HEK293 (cell line): ENCODE results near the gene MRNIP.

Source experiments
- CTCF ChIA-PET: fragments of 350-600 bp; formaldehyde crosslinking; extraction: SDS; loops from one replicate; lab custom pipeline; 2021; ENCODE audit warnings: antibody characterized with exemption; lab: Yijun Ruan, JAX
- POLR2A ChIA-PET: fragments of 300-600 bp; formaldehyde crosslinking; extraction: SDS; loops from one replicate; lab custom pipeline; 2020; ENCODE audit warnings: antibody characterized with exemption, inconsistent platforms; lab: Yijun Ruan, JAX
- H3K27ac ChIP-seq: fragments of 200-500 bp; sonication (Bioruptor generic); 2 replicates; pipeline ENCODE4 v1.5.1; 2014; ENCODE audit warnings: low read depth, low read length, control low read depth, inconsistent platforms; ENCODE audit errors: extremely low read depth
- H3K36me3 ChIP-seq, 2 experiments: fragments of 200-500 bp in 1 of 2; sonication (Bioruptor generic) in 1 of 2; 1 replicate in 1 of 2; 2 replicates in 1 of 2; pipeline ENCODE4 v1.5.1; 2014 to 2017; ENCODE audit warnings: inconsistent platforms in 2 of 2, low read length in 2 of 2; ENCODE audit not compliant: control insufficient read depth in 2 of 2, insufficient read depth in 1 of 2
- H3K4me1 ChIP-seq: fragments of 200-500 bp; sonication (Bioruptor generic); 2 replicates; pipeline ENCODE4 v1.5.1; 2014; ENCODE audit warnings: mild to moderate bottlenecking, low read length, inconsistent platforms; ENCODE audit not compliant: control insufficient read depth, insufficient read depth
- H3K4me3 ChIP-seq: 2 replicates; pipeline ENCODE4 v1.5.1; 2011; ENCODE audit warnings: low read depth, mild to moderate bottlenecking, control low read depth, low read length, moderate library complexity
- H3K9me3 ChIP-seq: fragments of 200-500 bp; sonication (Bioruptor generic); 2 replicates; pipeline ENCODE4 v1.5.1; 2014; ENCODE audit warnings: low read depth, low read length, inconsistent platforms; ENCODE audit not compliant: control insufficient read depth, insufficient read depth
- FEZF1 ChIP-seq: fragments of 450-650 bp; formaldehyde crosslinking; IDR thresholded peaks from 2 replicates; pipeline ENCODE4 v1.5.1; 2016; ENCODE audit warnings: missing biosample characterization, missing genetic modification characterization
- KLF7 ChIP-seq: fragments of 450-650 bp; formaldehyde crosslinking; IDR thresholded peaks from 2 replicates; pipeline ENCODE4 v1.5.1; 2016; ENCODE audit warnings: missing biosample characterization, missing genetic modification characterization, borderline replicate concordance
- MYNN ChIP-seq: fragments of 450-650 bp; formaldehyde crosslinking; IDR thresholded peaks from 2 replicates; pipeline ENCODE4 v1.5.1; 2016; ENCODE audit warnings: missing biosample characterization, missing genetic modification characterization, borderline replicate concordance
- YY2 ChIP-seq: fragments of 450-650 bp; formaldehyde crosslinking; IDR thresholded peaks from 2 replicates; pipeline ENCODE4 v1.5.1; 2016; ENCODE audit warnings: missing biosample characterization, missing genetic modification characterization
- ZBTB49 ChIP-seq: fragments of 450-650 bp; formaldehyde crosslinking; IDR thresholded peaks from 2 replicates; pipeline ENCODE4 v1.5.1; 2016; ENCODE audit warnings: missing biosample characterization, missing genetic modification characterization, low read depth
- ZFHX2 ChIP-seq: fragments of 450-650 bp; formaldehyde crosslinking; conservative IDR thresholded peaks from 2 replicates; pipeline ENCODE4 v1.5.1; 2016; ENCODE audit warnings: missing biosample characterization, missing genetic modification characterization
- ZFP3 ChIP-seq: fragments of 450-650 bp; formaldehyde crosslinking; IDR thresholded peaks from 2 replicates; pipeline ENCODE4 v1.5.1; 2016; ENCODE audit warnings: low read depth, missing biosample characterization, missing genetic modification characterization
- ZNF23 ChIP-seq: fragments of 450-650 bp; formaldehyde crosslinking; IDR thresholded peaks from 2 replicates; pipeline ENCODE4 v1.5.1; 2016; ENCODE audit warnings: missing biosample characterization, missing genetic modification characterization, borderline replicate concordance
- ZNF324 ChIP-seq: fragments of 450-650 bp; formaldehyde crosslinking; IDR thresholded peaks from 2 replicates; pipeline ENCODE4 v1.5.1; 2016; ENCODE audit warnings: missing biosample characterization, missing genetic modification characterization
- ZNF514 ChIP-seq: fragments of 450-650 bp; formaldehyde crosslinking; IDR thresholded peaks from 2 replicates; pipeline ENCODE4 v1.5.1; 2016; ENCODE audit warnings: missing biosample characterization, missing genetic modification characterization
- ZNF776 ChIP-seq: fragments of 450-650 bp; formaldehyde crosslinking; IDR thresholded peaks from 2 replicates; pipeline ENCODE4 v1.5.0; 2017; ENCODE audit warnings: missing biosample characterization, missing genetic modification characterization, borderline replicate concordance
- ZSCAN18 ChIP-seq: fragments of 450-650 bp; formaldehyde crosslinking; IDR thresholded peaks from 2 replicates; pipeline ENCODE4 v1.5.1; 2016; ENCODE audit warnings: missing biosample characterization, missing genetic modification characterization
- TF ChIP-seq, protein P1 (sequence below): IDR thresholded peaks from 2 replicates; pipeline ENCODE4 v1.6.1; 2011; ENCODE audit warnings: mild to moderate bottlenecking, low read depth, low read length, borderline replicate concordance
- TF ChIP-seq, protein P2 (sequence below): fragments of 450-650 bp; formaldehyde crosslinking; IDR thresholded peaks from 2 replicates; pipeline ENCODE4 v1.5.1; 2016; ENCODE audit warnings: missing biosample characterization, missing genetic modification characterization

MRNIP gene

GRCh38 chr5:179882338-179882737 lies 23.7 kb upstream of the MRNIP start:
- H3K4me1 ChIP-seq = no peaks in the 10 kb centered on the region
- ChIA-PET CTCF (no interaction called here), POLR2A (no interaction called here)
- H3K9me3 ChIP-seq = no peaks in the 10 kb centered on the region; the same call in 1 of the 2 replicates
- peaks cover 30 to 91% of the 10 kb centered on the region in 2 experiments for H3K36me3 ChIP-seq
- no peak overlapping the region for H3K4me3 ChIP-seq
- TF ChIP-seq MYNN (no peak), ZNF514 (tag by site-specific recombination) (no peak)
- no peak overlapping the region for H3K27ac ChIP-seq

GRCh38 chr5:179880848-179881590 lies 22.4 kb upstream of the MRNIP start:
- ChIA-PET POLR2A (interaction anchor here (0.7 kb wide), 1 partner anchor 9 kb away, joined by 3 read pairs; no protein-coding TSS in a partner anchor), CTCF (no interaction called here)
- Histone ChIP-seq H3K36me3 (peaks cover 35 to 88% of the 10 kb centered on the region in 2 experiments), H3K4me1 (no peaks in the 10 kb centered on the region), H3K9me3 (no peaks in the 10 kb centered on the region; the same call in 1 of the 2 replicates), H3K27ac (no peak overlapping the region), H3K4me3 (no peak overlapping the region)
- TF ChIP-seq ZNF324 (no peak), ZNF776 (tag by site-specific recombination) (no peak), KLF7 (tag by site-specific recombination) (no peak), ZSCAN18 (tag by site-specific recombination) (no peak), FEZF1 (no peak), YY2 (no peak), ZFHX2 (tag by site-specific recombination) (no peak), ZBTB49 (tag by site-specific recombination) (no peak), ZNF23 (tag by site-specific recombination) (no peak), ZFP3 (no peak)
- TF ChIP-seq, protein P1, sequence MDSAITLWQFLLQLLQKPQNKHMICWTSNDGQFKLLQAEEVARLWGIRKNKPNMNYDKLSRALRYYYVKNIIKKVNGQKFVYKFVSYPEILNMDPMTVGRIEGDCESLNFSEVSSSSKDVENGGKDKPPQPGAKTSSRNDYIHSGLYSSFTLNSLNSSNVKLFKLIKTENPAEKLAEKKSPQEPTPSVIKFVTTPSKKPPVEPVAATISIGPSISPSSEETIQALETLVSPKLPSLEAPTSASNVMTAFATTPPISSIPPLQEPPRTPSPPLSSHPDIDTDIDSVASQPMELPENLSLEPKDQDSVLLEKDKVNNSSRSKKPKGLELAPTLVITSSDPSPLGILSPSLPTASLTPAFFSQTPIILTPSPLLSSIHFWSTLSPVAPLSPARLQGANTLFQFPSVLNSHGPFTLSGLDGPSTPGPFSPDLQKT = no peak
- TF ChIP-seq, protein P2, sequence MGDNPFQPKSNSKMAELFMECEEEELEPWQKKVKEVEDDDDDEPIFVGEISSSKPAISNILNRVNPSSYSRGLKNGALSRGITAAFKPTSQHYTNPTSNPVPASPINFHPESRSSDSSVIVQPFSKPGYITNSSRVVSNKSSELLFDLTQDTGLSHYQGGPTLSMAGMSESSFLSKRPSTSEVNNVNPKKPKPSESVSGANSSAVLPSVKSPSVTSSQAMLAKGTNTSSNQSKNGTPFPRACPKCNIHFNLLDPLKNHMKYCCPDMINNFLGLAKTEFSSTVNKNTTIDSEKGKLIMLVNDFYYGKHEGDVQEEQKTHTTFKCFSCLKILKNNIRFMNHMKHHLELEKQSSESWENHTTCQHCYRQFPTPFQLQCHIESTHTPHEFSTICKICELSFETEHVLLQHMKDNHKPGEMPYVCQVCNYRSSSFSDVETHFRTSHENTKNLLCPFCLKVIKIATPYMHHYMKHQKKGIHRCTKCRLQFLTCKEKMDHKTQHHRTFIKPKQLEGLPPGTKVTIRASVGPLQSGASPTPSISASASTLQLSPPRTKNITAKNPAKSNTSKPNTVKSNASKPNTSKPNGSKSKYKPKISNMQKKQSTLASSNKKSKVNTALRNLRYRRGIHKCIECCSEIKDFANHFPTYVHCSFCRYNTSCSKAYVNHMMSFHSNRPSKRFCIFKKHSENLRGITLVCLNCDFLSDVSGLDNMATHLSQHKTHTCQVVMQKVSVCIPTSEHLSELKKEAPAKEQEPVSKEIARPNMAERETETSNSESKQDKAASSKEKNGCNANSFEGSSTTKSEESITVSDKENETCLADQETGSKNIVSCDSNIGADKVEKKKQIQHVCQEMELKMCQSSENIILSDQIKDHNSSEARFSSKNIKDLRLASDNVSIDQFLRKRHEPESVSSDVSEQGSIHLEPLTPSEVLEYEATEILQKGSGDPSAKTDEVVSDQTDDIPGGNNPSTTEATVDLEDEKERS (tag by site-specific recombination) = no peak
